ENCODE results near the gene HECTD4.
"Not testable (repeated sequence)": the region's sequence is repeated elsewhere in the genome, so short reads cannot be mapped to it uniquely, and the experiment has no call there.

HECTD4 gene

DNA sequence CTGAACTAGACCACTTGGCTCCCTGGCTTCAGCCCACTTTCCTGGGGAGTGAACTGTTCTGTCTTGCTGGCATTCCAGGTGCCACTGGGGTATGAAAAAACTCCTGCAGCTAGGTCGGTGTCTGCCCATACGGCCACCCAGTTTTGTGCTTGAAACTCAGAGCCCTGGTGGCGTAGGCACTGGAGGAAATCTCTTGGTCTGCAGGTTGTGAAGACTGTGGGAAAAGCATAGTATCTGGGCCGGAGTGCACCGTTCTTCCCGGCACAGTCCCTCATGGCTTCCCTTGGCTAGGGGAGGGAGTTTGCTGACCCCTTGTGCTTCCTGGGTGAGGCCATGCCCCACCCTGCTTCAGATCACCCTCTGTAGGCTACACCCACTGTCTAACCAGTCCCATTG, 223.1 kb downstream of the HECTD4 start:
- TF ChIP-seq, protein P1, sequence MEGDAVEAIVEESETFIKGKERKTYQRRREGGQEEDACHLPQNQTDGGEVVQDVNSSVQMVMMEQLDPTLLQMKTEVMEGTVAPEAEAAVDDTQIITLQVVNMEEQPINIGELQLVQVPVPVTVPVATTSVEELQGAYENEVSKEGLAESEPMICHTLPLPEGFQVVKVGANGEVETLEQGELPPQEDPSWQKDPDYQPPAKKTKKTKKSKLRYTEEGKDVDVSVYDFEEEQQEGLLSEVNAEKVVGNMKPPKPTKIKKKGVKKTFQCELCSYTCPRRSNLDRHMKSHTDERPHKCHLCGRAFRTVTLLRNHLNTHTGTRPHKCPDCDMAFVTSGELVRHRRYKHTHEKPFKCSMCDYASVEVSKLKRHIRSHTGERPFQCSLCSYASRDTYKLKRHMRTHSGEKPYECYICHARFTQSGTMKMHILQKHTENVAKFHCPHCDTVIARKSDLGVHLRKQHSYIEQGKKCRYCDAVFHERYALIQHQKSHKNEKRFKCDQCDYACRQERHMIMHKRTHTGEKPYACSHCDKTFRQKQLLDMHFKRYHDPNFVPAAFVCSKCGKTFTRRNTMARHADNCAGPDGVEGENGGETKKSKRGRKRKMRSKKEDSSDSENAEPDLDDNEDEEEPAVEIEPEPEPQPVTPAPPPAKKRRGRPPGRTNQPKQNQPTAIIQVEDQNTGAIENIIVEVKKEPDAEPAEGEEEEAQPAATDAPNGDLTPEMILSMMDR (IDR thresholded peaks at IDR 0.05; ENCODE audit: insufficient read depth, low read depth, low read length, missing control alignments), result no peak
- no peak overlapping the region for H3K4me3 ChIP-seq (ENCODE audit: low read depth, low read length)
- no peak for DNase-seq (ENCODE audit: low read depth)

DNA sequence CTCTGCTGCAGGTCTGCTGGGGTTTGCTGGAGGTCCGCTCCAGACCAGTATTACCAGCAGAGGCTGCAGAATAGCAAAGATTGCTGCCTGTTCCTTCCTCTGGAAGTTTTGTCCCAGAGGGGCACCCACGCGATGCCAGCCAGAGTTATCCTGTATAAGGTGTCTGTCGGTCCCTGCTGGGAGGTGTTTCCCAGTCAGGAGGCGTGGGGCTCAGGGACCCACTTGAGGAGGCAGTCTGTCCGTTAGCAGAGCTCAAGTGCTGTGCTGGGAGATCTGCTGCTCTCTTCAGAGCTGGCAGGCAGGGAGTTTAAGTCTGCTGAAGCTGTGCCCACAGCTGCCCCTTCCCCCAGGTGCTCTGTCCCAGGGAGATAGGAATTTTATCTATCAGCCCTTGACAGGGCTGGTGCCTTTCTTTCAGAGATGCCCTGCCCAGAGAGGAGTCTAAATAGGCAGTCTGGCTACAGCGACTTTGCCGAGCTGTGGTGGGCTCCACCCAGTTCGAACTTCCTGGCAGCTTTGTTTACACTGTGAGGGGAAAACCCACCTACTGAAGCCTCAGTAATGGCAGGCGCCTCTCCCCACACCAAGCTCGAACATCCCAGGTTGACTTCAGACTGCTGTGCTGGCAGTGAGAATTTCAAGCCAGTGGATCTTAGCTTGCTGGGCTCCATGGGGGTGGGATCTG, 223.6 kb downstream of the HECTD4 start:
- H3K4me3 ChIP-seq (ENCODE audit: low read depth, low read length), result not testable (repeated sequence)
- DNase-seq (ENCODE audit: low read depth), result peak; percentile 38

DNA sequence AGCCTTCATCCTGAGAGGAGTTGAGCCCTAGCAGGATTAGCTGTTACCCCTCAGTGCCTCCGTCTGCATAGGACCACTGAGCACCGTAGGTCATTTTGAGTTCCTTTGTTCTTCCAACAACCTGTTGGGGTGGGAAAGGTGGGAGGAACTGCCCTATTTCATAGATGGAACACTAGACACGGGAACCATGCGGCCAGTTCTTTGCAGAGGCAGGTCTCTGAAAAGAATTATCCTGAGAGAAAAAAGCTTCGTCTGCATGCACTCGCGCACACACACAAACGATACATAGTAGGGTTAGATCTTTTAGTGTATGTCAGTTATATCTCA, 228.4 kb downstream of the HECTD4 start:
- no peak for DNase-seq (ENCODE audit: low read depth)
- no peak overlapping the region for H3K4me3 ChIP-seq (ENCODE audit: low read depth, low read length)
- TF ChIP-seq, protein P1 (IDR thresholded peaks at IDR 0.05; ENCODE audit: insufficient read depth, low read depth, low read length, missing control alignments), result no peak

DNA sequence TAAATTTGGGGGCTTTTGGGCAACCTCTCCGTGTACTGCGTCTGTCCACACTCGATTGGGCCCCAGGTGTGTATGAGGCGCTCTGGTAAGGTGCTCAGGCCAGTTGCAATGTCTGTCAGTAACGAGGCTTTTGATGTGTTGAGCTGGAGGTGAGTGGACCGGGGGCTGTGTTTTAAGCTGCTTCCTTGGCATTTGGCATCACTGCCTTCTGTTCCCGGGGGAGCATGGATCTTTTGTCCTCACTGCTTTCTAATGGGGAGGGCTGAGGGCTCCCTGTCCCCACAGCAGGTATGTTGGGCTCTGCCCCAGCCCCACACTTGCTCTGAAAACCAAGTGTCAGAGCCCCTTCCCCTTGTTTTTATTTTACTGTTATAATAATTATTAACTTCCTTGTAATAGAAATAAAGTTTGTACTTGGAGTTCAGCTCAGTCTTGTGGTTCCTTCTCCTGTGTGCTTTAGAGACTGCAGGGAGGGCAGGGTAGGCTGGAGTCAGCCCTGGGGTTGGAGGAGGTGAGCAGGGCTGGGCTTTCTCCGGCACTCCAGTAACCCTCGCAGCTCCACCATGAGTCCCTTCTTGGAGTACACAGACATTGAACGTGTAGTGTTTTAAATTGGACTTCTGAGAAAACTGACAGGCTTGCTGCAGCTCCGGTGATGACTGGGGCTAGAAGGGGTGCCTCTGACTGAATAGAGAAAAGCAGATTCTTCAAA, 228.9 kb downstream of the HECTD4 start:
- DNase-seq (ENCODE audit: low read depth), result no peak
- TF ChIP-seq, protein P1 (IDR thresholded peaks at IDR 0.05; ENCODE audit: insufficient read depth, low read depth, low read length, missing control alignments), result no peak
- H3K4me3 ChIP-seq (ENCODE audit: low read depth, low read length), result no peak overlapping the region

DNA sequence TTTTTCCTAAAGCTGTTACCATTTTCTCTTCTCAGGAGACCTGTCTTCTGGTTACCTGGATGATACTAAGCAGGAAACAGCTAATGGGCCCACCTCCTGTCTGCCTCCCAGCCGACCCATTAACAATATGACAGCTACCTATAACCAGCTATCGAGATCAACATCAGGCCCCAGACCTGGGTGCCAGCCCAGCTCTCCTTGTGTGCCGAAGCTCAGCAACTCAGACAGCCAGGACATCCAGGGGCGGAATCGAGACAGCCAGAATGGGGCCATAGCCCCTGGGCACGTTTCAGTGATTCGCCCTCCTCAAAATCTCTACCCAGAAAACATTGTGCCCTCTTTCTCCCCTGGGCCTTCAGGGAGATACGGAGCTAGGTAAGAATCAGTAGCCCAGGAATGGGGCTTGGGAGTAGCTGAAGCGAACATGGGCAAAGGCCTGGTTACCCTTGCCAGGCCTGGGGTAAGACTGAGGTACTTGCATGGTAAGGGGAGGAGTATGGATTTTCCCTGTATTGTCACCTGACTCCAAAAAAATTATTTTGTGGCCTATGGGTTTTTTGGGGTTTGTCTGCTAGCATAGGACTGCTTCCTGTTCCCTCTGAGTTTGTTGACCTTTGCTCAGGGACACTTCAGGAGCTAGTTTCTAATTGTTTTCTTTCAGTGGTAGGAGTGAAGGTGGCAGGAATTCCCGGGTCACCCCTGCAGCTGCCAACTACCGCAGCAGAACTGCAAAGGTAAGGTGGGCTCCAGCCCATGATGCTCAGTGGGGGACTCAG, 230.3 kb downstream of the HECTD4 start:
- no peak overlapping the region for H3K4me3 ChIP-seq (ENCODE audit: low read depth, low read length)
- TF ChIP-seq, protein P1 (IDR thresholded peaks at IDR 0.05; ENCODE audit: insufficient read depth, low read depth, low read length, missing control alignments), result no peak
- no peak for DNase-seq (ENCODE audit: low read depth)

DNA sequence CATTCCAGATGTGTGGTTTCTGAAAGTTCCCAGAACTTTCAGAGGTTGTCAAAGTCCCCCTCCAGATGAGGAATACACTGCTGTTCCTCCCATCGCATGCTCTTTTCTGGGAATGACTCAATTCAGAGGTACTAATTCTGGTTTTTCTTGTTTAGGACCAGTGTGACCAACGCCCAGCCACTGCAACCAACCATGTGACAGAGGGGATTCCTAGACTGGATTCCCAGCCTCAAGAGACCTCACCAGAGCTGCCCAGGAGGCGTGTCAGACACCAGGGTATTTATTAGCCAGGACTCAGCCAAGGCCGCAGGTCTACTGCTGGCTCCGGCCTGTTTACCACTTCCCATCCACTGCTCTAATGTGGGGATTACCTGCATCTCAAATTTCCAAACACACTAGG, 232.6 kb downstream of the HECTD4 start:
- TF ChIP-seq, protein P1 (IDR thresholded peaks at IDR 0.05; ENCODE audit: insufficient read depth, low read depth, low read length, missing control alignments), result no peak
- peak; percentile 54 for DNase-seq (ENCODE audit: low read depth)
- no peak overlapping the region for H3K4me3 ChIP-seq (ENCODE audit: low read depth, low read length)

DNA sequence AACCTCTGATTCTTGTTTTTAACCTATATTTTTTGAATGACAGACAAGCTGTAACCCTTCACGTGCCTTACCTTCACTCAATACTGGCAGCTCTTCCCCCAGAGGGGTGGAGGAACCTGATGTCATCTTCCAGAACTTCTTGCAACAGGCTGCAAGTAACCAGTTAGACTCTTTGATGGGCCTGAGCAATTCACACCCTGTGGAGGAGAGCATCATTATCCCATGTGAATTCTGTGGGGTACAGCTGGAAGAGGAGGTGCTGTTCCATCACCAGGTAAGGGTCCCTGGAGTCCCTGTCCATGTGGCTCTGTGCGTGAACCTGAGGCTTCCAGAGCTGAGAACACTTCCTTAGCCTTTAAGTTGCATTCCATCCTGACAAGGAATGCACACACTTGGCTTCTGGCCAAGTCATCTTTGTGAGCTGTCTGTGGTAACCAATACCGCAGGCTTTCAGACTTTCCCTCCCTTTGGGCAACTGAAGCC, 234.2 kb downstream of the HECTD4 start:
- no peak for DNase-seq (ENCODE audit: low read depth)
- no peak overlapping the region for H3K4me3 ChIP-seq (ENCODE audit: low read depth, low read length)
- TF ChIP-seq, protein P1 (IDR thresholded peaks at IDR 0.05; ENCODE audit: insufficient read depth, low read depth, low read length, missing control alignments), result no peak
